HG02884 (cell line): ENCODE data around the gene SMAD3.

Experiments used
- ATAC-seq: cut with Tn5 transposase; IDR thresholded peaks from one replicate; pipeline ENCODE4 v1.9.1; 2021; ENCODE audit warnings: mild to moderate bottlenecking, moderate library complexity; ENCODE audit not compliant: unreplicated experiment

Gene SMAD3

DNA sequence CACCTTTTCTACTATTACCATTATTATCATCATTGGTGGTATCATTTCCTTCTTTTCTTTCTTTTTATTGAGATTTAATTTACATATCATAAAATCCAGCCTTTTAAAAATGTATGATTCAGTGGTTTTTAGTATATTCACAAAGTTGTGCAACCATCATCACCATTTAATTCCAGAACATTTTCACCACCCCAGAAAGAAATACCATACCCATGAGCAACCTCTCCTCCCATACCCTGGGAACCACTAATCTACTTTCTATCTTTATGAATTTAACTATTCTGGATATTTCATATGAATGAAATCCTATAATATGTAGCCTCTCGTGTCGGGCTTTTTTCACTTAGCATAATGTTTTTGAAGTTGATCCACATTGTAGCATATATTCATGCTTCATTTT, 159.9 kb downstream of the SMAD3 start:
- no peak for ATAC-seq

DNA sequence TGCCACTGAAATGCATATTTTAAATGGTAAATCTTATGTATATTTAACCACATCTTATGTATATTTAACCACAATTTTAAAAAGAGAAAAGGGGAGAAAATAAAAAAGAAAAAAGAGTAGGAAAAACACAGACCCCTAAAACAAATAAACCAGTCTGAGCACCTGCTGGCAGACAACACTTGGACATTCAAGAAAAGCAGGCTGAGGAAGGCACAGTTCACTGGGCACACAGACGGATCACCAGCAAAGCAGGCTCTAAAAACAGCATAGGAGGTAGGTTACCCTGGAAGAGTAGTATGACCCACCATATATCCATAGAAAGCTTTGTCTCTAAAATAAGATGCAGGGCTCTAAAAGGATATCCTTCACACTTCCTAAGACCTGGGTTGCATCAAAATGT, 162.0 kb downstream of the SMAD3 start:
- no peak for ATAC-seq

DNA sequence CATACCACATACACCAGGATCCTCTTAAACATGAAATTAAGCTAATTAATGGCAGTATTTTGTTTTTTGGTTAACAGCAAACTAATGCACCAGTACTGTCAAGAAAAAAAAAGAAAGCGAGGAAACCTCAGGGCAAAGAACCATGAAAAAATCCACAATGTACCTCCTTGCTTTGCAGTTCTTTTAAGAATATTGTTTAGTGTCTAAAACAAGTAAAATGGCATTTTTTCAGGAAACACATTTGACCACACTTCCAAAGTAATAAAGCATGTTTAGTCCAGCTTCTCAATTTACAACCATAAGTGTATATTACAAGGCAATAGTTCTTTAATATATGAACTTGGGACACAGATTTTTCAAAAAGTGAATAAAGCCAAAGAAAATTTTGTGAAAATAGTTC, 162.4 kb downstream of the SMAD3 start:
- no peak for ATAC-seq

DNA sequence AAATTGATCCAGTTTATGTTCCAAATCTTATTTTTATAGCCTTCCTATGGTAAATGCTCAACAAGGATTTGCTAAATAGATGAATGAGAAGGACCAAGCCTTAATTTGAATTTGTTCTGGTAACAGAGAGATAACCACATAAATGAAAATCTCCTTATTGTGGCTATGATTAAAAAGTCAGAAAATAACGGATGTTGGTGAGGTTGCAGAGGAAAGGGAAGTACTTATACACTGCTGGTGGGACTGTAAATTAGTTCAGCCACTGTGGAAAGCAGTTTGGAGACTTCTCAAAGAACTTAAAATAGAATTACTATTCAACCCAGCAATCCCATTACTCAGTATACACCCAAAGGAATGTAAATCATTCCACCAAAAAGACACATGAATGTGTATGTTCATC, 162.9 kb downstream of the SMAD3 start:
- no peak for ATAC-seq

DNA sequence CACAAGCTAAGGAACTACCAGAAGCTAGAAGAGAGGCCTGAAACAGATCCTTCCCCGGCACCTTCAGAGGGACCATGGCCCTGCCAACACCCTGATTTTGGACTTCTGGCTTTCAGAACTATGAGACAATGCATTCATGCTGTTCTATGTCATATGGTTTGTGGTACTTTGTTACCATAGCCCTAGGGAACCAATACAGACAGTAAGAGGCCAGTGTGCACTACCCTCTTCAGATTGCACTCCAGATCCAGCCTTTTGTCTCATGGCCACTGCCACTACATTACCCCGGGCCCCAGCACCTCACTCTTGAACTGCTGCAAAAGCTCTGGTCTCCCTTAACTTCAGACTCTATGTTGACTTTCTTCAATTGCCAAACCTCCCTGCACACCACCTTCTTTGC, 165.1 kb downstream of the SMAD3 start:
- ATAC-seq: no peak

DNA sequence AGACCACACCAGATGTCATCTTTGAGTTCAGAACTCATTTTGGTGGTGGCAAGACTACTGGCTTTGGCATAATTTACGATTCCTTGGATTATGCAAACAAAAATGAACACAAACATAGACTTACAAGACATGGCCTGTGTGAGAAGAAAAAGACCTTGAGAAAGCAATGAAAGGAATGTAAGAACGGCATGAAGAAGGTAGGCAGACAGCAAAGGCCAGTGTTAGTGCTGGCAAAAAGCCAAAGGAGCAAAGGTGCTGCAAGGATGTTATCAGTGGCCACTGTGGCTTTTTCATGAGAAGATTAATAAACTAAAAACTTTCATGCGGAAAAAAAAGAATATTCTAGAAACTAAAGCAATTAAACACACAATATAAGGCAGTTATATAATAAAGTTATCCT, 167.2 kb downstream of the SMAD3 start:
- no peak for ATAC-seq

DNA sequence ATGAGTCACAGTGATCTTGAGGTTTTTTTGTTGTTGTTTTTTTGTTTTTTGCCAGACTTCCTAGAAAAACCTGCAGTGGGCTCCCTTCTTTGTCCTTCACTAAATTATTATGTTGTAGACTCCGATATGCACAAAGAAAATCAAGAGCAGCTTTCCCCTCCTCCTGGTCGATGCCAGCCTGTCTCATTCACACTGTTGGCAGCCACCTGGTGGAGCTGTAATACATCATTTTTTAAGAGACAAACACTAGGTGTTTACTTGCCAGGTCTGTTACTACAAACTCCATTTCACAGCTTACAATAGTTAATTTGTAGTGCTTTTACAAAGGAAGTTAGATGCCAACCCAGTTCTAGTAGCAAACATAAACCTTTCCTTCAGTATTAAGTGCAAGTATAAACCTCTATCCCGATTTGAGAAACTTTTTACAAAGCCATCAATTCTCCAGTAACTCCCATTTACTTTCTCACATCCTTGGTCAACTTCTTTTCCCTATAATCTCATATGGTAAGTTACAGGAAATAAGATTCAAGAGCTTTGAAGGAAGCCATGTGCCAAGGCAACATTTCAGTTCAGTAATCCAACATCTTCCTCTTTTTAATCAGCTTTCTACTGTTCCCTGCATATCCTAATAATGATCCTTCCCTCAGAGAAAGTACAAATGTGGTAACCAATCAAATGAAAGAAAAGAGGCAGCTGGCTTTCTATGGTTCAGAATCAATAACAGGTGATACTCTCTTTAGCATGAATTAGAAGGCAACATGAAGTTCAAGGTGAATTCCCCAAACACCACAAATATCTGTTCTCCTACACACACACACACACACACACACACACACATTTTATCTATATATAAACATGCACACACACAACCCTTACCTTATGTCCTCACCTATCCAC, 175.1 kb downstream of the SMAD3 start:
- ATAC-seq: no peak

DNA sequence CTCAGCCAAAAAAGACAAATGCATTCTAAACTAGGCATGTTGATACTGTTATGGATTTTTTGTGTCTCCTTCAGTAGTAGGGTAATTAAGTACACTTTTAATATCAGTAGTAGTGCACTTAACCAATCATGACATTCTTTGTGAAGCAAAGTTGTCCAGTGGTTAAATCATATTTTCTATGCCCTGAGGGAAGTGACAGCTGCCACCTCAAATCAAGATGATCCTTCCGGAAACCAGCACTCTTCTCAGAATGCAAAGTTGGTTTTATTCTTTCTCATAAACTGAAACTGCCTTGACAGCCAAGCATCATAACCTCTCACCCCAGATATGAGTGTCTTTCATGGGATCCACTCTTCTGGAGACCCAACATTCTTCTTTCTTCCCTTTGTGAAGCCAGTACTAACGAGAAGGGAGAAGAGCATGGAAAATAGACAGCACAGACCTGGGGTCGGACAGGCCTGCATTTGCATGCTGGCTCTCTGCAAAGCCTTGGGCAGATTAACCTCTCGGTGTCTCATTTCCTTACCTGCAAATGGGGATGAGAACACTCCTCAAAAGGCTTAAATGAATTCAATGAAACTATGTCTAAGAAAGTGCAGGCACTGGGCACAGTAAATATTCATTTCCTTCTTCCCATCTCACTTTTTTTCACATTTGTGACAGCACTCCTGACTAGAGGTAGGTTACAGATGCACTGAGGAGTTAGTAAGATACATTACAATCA, 175.9 kb downstream of the SMAD3 start:
- peak; percentile 87 for ATAC-seq

DNA sequence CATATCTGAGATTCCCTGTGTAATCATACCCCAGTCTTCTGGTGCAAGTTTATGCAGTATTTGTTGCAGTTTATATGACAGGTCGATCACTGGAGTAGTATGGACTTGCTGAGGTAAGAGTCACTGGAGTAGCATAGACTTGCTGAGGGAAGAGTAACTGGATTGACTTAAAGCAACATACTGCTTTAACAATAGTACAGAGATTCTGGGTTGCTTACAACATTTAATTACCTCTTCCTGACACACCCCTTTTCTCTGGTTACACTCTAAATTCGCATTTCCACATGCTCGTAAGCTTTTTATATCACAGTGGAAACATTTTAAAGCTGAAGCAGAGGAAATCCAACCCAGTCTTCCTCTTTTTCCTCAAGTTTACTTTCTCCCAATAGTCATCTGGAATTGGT, 177.3 kb downstream of the SMAD3 start:
- no peak for ATAC-seq
